C4-2B (cell line): ENCODE measurements around the gene CTNNA1.

Source experiments
- ZFX ChIP-seq: fragments of 450-650 bp; IDR thresholded peaks from 2 replicates; pipeline ENCODE4 v1.6.1; 2017
- TF ChIP-seq, protein P1 (sequence below): fragments of 450-650 bp; conservative IDR thresholded peaks from 2 replicates; pipeline ENCODE4 v1.5.1; 2017; ENCODE audit warnings: mild to moderate bottlenecking

DNA sequence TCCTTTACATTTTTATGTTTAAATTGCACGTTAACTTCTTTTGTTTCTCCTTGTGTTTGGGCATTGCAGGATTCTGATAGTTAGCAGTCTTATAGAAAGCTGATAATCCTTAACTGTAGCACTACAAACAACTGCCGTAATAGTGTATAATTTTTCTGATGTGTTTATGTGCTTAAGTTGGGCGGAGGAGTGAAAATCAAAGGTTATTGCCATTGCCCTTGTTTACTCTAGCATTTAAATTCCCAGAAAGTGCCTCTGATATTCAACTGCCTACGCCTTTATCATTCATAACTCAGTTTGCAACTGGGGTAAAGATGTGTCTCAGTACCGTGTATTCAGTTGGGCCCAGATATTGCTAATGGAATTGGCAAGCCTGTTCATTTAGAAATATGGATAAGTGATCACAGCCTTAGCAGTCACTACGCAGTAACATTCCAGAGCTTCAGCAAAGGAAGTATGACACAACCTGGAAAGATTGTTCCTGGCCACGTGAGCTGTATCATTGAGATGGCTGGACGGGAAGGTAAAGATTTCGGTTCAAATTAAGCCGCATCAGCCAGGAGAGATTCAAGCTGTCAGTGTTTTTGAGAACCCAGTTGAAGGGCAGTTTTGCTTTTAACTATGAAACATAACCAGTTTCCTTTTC, 150.0 kb downstream of the CTNNA1 start:
- TF ChIP-seq, protein P1, sequence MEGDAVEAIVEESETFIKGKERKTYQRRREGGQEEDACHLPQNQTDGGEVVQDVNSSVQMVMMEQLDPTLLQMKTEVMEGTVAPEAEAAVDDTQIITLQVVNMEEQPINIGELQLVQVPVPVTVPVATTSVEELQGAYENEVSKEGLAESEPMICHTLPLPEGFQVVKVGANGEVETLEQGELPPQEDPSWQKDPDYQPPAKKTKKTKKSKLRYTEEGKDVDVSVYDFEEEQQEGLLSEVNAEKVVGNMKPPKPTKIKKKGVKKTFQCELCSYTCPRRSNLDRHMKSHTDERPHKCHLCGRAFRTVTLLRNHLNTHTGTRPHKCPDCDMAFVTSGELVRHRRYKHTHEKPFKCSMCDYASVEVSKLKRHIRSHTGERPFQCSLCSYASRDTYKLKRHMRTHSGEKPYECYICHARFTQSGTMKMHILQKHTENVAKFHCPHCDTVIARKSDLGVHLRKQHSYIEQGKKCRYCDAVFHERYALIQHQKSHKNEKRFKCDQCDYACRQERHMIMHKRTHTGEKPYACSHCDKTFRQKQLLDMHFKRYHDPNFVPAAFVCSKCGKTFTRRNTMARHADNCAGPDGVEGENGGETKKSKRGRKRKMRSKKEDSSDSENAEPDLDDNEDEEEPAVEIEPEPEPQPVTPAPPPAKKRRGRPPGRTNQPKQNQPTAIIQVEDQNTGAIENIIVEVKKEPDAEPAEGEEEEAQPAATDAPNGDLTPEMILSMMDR, result no peak
- no peak for TF ChIP-seq ZFX
